Stimulated activated naive CD8-positive, alpha-beta T cell treated with anti-CD3 and anti-CD28 coated beads, Interleukin-15, Interleukin-2, amounts not matched to agents 100 ng/mL and 50 ng/mL, for 24 hours (primary cell): ENCODE data around the gene SLC3A2.
A peak's percentile ranks its signal among the peaks of the same experiment; 100 is the strongest.
"Not testable (repeated sequence)": the region's sequence is repeated elsewhere in the genome, so short reads cannot be mapped to it uniquely, and the experiment has no call there.

Experiments
- H3K27ac Mint-ChIP-seq: one replicate; pipeline ENCODE4 v1.8.0; 2021; ENCODE audit warnings: mild to moderate bottlenecking, mixed read lengths
- H3K27me3 Mint-ChIP-seq: one replicate; pipeline ENCODE4 v1.8.0; 2021; ENCODE audit warnings: mixed read lengths
- H3K36me3 Mint-ChIP-seq: one replicate; pipeline ENCODE4 v1.8.0; 2021; ENCODE audit warnings: low read depth, mixed read lengths
- H3K4me1 Mint-ChIP-seq: one replicate; pipeline ENCODE4 v1.8.0; 2021; ENCODE audit warnings: low read depth, mixed read lengths
- H3K4me3 Mint-ChIP-seq: one replicate; pipeline ENCODE4 v1.8.0; 2021; ENCODE audit warnings: mild to moderate bottlenecking, mixed read lengths
- H3K9me3 Mint-ChIP-seq: one replicate; pipeline ENCODE4 v1.8.0; 2021; ENCODE audit warnings: mixed read lengths

SLC3A2 gene

DNA sequence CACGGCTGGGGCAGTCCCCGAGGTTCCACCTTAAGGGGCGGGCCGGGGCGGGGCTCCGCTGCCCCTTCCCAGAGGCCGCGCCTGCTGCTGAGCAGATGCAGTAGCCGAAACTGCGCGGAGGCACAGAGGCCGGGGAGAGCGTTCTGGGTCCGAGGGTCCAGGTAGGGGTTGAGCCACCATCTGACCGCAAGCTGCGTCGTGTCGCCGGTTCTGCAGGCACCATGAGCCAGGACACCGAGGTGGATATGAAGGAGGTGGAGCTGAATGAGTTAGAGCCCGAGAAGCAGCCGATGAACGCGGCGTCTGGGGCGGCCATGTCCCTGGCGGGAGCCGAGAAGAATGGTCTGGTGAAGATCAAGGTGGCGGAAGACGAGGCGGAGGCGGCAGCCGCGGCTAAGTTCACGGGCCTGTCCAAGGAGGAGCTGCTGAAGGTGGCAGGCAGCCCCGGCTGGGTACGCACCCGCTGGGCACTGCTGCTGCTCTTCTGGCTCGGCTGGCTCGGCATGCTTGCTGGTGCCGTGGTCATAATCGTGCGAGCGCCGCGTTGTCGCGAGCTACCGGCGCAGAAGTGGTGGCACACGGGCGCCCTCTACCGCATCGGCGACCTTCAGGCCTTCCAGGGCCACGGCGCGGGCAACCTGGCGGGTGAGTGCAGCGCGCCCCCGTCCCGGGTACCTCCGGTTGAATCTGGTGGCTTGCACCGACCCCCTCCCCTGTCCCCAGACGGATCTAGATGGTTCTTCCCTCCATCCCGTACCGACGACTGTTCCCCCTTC, at the start of gene SLC3A2:
SLC3A2 (plus strand) TSS at position 94 of the 776 bp plus-strand sequence; CDS start at position 222, 128 bp downstream.
- peak within 1 kb of the TSS; percentile 100 for H3K4me3 Mint-ChIP-seq
- H3K9me3 Mint-ChIP-seq, result no peaks in the 10 kb centered on the region
- peaks cover 70% of the 10 kb centered on the region for H3K36me3 Mint-ChIP-seq
- peaks cover 56% of the 10 kb centered on the region for H3K4me1 Mint-ChIP-seq
- H3K27ac Mint-ChIP-seq, result peak within 1 kb of the TSS; percentile 100
- no peaks in the 10 kb centered on the region for H3K27me3 Mint-ChIP-seq

DNA sequence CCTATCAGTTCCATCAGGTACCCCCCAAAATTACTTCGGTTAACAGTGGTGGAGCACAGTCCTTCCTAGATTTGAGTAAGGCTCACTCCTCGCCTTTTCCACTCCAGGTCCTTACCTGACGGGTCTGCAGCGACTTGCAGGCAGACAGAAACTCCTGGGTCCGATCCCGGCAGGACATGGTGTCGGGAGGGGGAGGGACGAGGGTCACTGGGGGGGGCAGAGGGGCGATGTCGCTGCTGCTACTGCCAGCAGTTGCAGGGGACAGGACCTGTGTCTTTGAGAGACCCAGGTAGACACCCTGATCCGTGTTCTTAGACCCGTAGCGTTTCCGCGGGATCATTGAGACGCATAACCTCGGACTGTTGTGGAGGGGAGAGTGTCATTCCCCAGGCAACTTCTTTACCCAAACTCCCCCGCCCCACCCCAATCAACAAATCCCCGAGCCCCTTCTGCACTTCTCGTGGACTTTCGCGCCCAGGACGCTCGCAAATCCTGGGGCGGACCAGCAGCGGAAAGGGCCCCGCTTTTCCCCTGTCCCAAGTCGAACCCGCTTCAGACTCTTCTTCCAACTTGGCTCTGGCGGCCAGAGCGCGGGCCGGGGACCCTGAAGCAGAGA, 49.7 kb upstream of the SLC3A2 start:
- Mint-ChIP-seq H3K27me3 (no peaks in the 10 kb centered on the region), H3K9me3 (no peaks in the 10 kb centered on the region), H3K4me1 (peaks cover 37% of the 10 kb centered on the region), H3K36me3 (peaks cover 46% of the 10 kb centered on the region), H3K27ac (peak overlapping the region; percentile 96), H3K4me3 (peak overlapping the region; percentile 93)

DNA sequence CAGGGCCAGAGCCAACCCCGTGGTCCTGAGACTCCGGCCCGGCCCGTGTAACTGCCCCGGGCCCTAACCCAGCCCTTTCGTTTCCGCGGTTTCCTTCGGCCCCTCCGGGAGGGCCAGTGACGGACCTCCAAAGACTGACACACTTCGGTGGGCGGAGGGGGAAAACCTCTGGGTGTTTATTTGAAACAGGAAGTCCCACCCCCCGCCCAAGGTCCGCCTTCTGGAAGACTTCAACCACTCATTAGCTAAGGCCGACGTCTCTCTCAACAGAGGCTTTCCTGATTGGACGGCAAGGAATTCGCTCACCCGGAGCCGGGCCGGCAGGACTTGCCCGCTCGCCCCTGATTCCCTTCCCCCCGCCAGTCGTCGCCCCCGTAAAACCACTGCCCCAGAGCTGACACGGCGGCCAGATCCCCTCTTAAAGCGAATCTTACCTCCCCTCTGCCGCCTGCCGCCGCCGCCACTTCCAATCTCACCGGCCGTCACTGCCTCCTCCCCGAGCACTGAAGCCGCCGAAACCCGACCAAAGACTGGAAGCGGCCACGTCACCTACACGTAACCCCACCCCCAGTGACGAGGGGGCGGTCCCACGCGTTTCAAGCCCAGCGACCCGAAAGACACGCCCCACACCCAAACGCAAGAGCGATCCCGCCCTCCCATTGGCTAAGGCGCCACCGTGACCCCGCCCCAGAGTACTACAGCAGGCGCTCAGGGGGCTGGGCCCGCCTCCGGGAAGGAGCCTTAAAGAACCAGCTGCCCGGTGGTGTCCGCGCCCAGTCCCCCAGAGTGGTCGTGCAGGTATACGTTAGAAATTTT, 49.0 kb upstream of the SLC3A2 start, which contains the start of gene STX5:
STX5 (minus strand) TSS at position 532 of the 816 bp plus-strand sequence. CDS start 808 bp downstream, outside the sequence.
- H3K36me3 Mint-ChIP-seq, result peaks cover 53% of the 10 kb centered on the region
- H3K27ac Mint-ChIP-seq, result peak within 1 kb of the TSS; percentile 96

DNA sequence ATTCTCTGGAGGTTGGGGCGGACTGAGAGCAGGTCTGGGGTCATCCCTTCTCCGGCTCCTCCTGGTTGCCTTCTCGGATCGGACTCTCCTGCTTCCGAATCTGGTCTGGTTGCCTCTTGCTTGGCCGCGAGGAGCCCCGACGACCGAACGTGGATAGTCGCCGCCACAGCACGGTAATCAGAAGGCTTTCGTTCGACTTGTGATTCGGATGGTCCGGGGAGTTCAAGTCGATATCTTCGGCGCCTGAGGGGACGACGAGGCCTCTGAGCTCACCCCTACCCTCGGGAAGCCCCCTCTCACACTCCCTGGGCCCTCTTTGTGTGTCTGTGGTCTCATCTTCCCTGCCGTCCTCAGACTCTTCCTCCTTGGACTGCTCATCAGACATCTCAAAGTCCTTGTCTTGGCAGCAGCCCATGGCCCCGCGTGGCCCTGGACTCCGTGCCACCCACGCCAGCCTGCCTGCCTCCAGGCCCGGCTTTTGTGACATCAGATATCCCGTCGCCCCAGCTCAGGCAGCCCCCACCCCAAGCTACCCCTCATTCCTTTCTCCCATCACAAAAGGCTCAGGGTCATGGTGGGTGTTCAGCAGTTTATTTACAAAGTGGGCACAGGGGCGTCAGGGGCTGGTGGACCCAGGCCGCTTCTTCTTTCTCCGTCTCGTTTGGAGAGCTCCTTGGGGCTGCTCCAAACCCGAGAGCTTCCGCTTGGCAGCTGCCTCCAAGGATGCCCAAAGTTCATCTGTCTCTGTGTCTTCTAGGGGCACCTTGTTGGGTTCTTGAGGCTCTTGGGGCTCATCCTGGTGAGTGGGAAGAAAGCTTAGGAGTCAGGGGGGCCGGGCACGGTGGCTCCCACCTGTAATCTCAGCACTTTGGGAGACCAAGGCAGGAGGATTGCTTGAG, 48.1 kb upstream of the SLC3A2 start, which contains the start of gene TEX54:
TEX54 (minus strand) TSS at position 506 of the 899 bp plus-strand sequence.
- Mint-ChIP-seq H3K4me1 (peaks cover 51% of the 10 kb centered on the region), H3K27me3 (no peaks in the 10 kb centered on the region), H3K36me3 (peaks cover 49% of the 10 kb centered on the region), H3K27ac (peak within 1 kb of the TSS; percentile 96), H3K4me3 (peak within 1 kb of the TSS; percentile 93), H3K9me3 (no peaks in the 10 kb centered on the region)

More for the DNA sequence above, 49.0 kb upstream of the SLC3A2 start, which contains the start of gene STX5:
- Mint-ChIP-seq H3K9me3 (no peaks in the 10 kb centered on the region), H3K4me3 (peak within 1 kb of the TSS; percentile 93), H3K4me1 (peaks cover 44% of the 10 kb centered on the region), H3K27me3 (no peaks in the 10 kb centered on the region)

DNA sequence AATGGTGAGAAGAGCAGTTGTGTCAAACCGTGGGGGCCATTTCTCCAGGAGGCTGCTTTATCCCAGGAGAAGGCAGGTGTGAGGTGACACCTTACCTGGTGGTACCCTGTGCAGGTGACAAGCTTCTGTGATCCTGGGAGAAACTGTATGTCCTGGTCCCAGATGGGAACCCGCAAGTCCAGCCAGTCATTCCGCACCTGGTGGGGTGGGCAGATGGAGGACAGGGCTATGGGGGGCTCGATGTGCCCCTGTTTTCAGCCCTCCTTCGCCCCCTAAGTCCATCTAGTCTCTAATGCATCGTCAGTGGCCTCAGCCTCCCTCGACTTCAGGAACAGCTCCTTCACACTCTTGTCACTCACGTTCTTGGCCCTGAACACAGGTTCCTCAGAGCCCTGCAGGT, 45.4 kb upstream of the SLC3A2 start:
- Mint-ChIP-seq H3K27ac (no peak overlapping the region), H3K9me3 (no peaks in the 10 kb centered on the region), H3K4me1 (peaks cover 60% of the 10 kb centered on the region), H3K36me3 (peaks cover 56% of the 10 kb centered on the region), H3K27me3 (no peaks in the 10 kb centered on the region), H3K4me3 (no peak overlapping the region)

DNA sequence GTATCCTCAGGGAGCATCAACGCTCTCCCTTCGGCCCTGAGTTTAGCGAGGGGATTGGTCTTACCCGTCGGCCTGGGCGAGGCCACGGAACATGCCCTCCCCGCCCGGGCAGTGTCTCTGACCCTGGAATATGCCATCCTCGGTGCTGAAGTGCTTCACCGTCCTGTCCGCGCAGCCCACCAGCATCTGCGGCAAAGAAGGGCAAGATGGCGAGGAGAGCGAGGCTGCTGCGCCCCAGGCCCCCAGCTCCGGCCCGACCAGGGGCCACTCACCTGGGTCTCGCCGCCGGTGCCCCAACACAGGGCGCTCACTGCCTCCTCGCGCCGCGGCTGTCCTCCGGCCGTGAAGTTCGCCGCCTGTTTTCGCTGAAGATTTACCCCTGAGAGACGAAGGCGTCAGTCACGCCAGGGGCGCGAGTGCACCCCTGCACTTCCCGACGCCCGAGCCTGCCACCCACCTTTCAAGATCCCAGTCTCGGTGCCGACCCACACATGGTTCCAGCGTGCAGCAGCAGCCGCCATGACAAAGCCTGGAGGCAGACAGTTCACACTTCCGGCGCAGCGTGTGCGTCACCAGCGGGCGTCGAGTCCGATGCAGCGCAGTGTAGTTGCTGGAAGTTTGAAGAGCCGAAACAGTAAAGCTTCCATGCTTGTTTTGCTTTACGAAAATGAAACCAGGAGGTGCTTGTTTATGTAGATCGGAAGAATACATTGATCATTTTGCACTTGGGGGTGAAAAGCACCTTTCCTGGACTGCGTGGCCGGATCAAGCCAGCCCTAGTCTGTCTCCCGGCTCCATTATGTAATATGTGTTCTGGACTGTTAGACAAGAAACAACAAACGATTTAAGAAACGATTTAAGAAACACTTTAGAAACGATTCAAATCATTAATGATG, 41.4 kb upstream of the SLC3A2 start, which contains the start of gene WDR74:
WDR74 (minus strand) TSS at position 541 of the 896 bp plus-strand sequence; CDS start at position 521, 20 bp downstream.
- Mint-ChIP-seq H3K4me1 (peaks cover 48% of the 10 kb centered on the region), H3K27ac (no peak within 1 kb of the TSS), H3K27me3 (no peaks in the 10 kb centered on the region), H3K9me3 (no peaks in the 10 kb centered on the region), H3K4me3 (no peak within 1 kb of the TSS), H3K36me3 (peaks cover 39% of the 10 kb centered on the region)

DNA sequence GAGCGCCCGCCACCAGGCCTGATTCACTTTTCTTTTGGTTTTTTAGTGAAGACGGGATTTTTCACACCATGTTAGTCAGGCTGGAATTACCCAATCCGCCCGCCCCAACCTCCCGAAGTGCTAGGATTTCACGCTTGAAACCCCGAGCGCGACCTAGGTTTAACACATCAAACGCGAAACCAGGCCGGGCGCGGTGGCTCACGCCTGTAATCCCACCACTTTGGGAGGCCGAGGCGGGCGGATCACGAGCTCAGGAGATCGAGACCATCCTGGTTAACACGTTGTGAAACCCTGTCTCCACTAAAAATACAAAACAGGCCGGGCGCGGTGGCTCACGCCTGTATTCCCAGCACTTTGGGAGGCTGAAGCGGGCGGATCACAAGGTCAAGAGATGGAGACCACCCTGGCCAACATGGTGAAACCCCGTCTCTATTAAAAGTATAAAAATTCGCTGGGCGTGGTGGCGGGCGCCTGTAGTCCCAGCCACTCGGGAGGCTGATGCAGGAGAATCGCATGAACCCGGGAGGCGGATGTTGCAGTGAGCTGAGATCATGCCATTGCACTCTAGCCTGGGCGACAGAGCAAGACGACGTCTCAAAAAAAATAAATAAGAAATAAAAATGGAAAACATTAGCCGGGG, 39.9 kb upstream of the SLC3A2 start:
- Mint-ChIP-seq H3K36me3 (peaks cover 27% of the 10 kb centered on the region), H3K4me1 (peaks cover 42% of the 10 kb centered on the region)
- H3K4me3 Mint-ChIP-seq, H3K9me3 Mint-ChIP-seq, H3K27ac Mint-ChIP-seq, H3K27me3 Mint-ChIP-seq: not testable (repeated sequence)

DNA sequence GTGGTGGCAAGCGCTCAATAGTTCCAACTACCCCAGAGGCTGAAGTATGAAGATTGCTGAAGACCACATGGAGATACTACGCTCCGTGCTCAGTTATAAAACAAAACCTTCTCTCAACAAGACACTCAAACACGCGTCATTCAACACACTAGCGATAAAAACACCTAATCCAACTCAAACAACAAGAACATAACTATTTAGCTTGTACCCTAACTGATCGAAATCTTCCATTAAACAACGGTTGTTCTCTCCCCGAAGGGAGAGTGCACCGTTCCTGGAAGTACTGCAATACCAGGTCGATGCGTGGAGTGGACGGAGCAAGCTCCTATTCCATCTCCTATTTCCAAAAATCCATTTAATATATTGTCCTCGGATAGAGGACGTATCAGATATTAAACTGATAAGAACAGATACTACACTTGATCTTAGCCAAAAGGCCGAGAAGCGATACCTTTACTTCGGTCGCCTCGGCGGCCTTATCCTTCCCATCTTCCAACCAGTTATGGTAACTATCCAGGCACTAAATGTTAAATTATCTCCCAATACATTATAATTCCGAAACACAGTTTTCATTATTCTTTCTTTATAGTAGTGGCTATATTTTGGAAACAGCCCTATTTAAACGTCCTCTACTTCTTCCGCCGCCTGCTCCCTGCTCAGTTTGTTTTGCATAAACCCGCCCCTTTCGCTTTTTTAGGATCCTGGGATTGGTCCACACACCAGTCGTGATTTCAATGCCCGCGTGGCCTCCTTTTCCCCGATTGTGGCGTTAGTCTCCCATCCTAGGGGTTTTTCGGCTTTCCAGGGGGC, 39.1 kb upstream of the SLC3A2 start:
- no peaks in the 10 kb centered on the region for H3K27me3 Mint-ChIP-seq
- no peak overlapping the region for H3K27ac Mint-ChIP-seq
- peaks cover 19% of the 10 kb centered on the region for H3K36me3 Mint-ChIP-seq
- H3K9me3 Mint-ChIP-seq, result no peaks in the 10 kb centered on the region
- H3K4me1 Mint-ChIP-seq, result peaks cover 34% of the 10 kb centered on the region
- no peak overlapping the region for H3K4me3 Mint-ChIP-seq

DNA sequence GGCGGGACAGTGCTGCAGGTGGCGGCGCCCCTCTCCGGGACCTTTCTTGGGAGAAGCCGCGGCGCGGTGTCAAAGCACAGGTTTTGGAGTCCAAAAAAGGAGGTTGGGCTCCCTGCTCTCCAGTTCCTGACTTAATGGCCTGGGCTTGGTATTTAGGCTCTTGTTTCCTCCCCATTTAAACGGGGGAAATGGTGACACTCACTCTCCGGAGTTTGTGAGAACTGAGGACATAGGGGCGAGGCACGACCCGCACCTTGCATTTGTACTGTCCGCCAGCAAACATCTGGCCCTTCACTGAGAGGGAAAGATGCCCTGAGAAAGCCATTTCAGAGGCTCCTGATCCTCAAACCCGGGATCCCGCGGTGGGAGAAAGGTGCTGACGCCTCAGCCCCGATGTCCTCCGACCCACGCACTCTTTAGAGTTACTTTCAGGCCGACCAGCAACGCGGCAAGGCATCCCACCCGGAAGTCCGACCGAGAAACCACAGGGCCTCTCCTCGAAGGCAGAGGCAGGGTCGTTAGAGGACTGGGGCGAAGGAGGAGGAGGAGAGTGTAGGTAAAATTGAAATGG, 38.4 kb upstream of the SLC3A2 start:
- Mint-ChIP-seq H3K36me3 (peaks cover 17% of the 10 kb centered on the region), H3K27ac (no peak overlapping the region), H3K9me3 (no peaks in the 10 kb centered on the region), H3K4me3 (no peak overlapping the region), H3K27me3 (no peaks in the 10 kb centered on the region), H3K4me1 (peaks cover 29% of the 10 kb centered on the region)

DNA sequence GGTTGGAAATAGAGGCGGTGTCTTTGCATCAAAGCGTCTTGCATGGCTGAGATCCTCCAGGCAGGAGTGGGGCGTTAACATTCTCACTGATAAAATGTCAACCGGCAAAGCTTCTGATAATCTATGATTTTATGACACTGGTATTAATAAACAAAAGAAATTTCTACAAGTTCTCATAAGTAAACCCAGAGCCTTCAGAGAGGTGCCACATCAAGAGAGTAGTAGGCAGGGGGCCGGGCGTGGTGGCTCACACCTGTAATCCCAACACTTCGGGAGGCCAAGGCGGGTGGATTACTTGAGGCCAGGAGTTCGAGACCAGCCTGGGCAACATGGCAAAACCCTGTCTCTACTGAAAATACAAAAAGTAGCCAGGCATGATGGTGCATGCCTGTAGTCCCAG, 37.8 kb upstream of the SLC3A2 start:
- H3K4me3 Mint-ChIP-seq, H3K27ac Mint-ChIP-seq, H3K9me3 Mint-ChIP-seq, H3K27me3 Mint-ChIP-seq: not testable (repeated sequence)
- Mint-ChIP-seq H3K4me1 (peaks cover 22% of the 10 kb centered on the region), H3K36me3 (peaks cover 10% of the 10 kb centered on the region)

DNA sequence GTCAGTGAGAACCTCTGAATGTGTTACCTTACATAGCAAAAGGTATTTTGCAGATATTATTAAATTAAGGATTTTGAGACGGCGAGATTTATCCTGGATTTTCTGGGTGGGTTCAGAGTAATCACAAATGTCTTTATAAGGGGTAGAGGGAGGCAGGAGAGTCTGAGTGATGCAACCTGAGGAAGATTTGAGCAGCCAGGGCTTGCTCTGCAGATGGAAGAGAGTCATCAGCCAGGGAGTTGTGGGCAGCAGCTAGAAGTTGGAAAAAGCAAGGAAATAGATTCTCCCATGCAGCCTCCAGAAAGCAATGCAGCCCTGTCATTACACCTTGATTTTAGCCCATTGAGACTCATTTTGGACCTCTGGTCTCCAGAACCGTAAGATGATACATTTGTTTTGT, 37.2 kb upstream of the SLC3A2 start:
- H3K4me3 Mint-ChIP-seq, result no peak overlapping the region
- H3K9me3 Mint-ChIP-seq, result no peaks in the 10 kb centered on the region
- peaks cover 22% of the 10 kb centered on the region for H3K4me1 Mint-ChIP-seq
- no peak overlapping the region for H3K27ac Mint-ChIP-seq
- H3K27me3 Mint-ChIP-seq, result no peaks in the 10 kb centered on the region
- H3K36me3 Mint-ChIP-seq, result peaks cover 10% of the 10 kb centered on the region

DNA sequence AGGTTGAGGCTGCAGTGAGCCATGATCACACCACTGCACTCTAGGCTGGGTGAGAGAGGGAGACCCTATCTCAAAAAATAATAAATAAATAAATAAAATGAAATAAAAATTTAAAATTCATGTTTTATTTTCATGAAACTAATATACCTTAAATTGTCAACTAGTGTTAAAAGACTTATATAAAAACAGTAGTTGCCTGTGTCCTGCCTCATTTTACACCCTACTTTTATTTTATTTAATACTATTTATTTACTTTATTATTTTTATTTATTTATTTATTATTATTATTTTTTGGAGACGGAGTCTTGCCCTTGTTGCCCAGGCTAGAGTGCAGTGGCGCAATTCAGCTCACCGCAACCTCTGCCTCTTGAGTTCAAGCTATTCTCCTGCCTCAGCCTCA, 36.5 kb upstream of the SLC3A2 start:
- H3K27me3 Mint-ChIP-seq, result no peaks in the 10 kb centered on the region
- no peaks in the 10 kb centered on the region for H3K9me3 Mint-ChIP-seq
- H3K36me3 Mint-ChIP-seq, result peaks cover 5% of the 10 kb centered on the region
- H3K27ac Mint-ChIP-seq, result no peak overlapping the region
- no peak overlapping the region for H3K4me3 Mint-ChIP-seq
- peaks cover 17% of the 10 kb centered on the region for H3K4me1 Mint-ChIP-seq
